K562 (cell line): ENCODE results near the gene ZGLP1. TPM values are rescaled to one million over a fixed set of nuclear protein-coding genes. Genes with fewer than 3 reads are reported as not detected.

ENCODE experiments used
- ARID3A ChIP-seq: IDR thresholded peaks from 2 replicates; pipeline ENCODE4 v1.6.1; 2012; ENCODE audit warnings: low read depth, low read length, improper control_type of control experiment, borderline replicate concordance
- CHD1 ChIP-seq: fragments of 200-600 bp; sonication (generic); IDR thresholded peaks from one replicate; pipeline ENCODE4 v1.6.1; 2012; ENCODE audit warnings: mild to moderate bottlenecking, moderate library complexity, low read length, inconsistent platforms
- HDAC6 ChIP-seq: IDR thresholded peaks from 2 replicates; pipeline ENCODE4 v1.6.1; 2012; ENCODE audit warnings: low read depth, mild to moderate bottlenecking, control low read depth, inconsistent platforms, low read length, moderate library complexity
- IFI16 ChIP-seq: fragments of 250-450 bp; sonication (Bioruptor Pico); IDR thresholded peaks from 2 replicates; pipeline ENCODE4 v2.1.2; 2022; ENCODE audit warnings: mild to moderate bottlenecking, inconsistent platforms
- STAT5A ChIP-seq: IDR thresholded peaks from 2 replicates; pipeline ENCODE4 v1.6.1; 2012; ENCODE audit warnings: low read length, inconsistent platforms, borderline replicate concordance
- TEAD4 ChIP-seq, 2 experiments: sonication (generic) in 1 of 2; formaldehyde crosslinking in 1 of 2; IDR thresholded peaks; 2 replicates each; pipeline versions ENCODE4 v1.6.1 to v1.8.0; 2012 to 2022; ENCODE audit warnings: borderline replicate concordance in 1 of 2, inconsistent platforms in 1 of 2, low read length in 1 of 2, mild to moderate bottlenecking in 1 of 2, missing genetic modification reagents in 1 of 2
- TSC22D4 ChIP-seq: fragments of 450-650 bp; IDR thresholded peaks from 2 replicates; pipeline ENCODE4 v1.6.1; 2016; ENCODE audit warnings: missing genetic modification characterization, missing biosample characterization, control low read depth
- ZBTB49 ChIP-seq: sonication (generic); formaldehyde crosslinking; IDR thresholded peaks from 2 replicates; pipeline ENCODE4 v1.8.0; 2022; ENCODE audit warnings: missing genetic modification reagents, mild to moderate bottlenecking, borderline replicate concordance
- ZNF717 ChIP-seq: fragments of 250-450 bp; sonication (Bioruptor Pico); IDR thresholded peaks from 2 replicates; pipeline ENCODE4 v1.5.0; 2021
- polyA plus RNA-seq, 8 experiments: library from polyadenylated mRNA; depleted of rRNA in 4 of 8; stranded (reverse) in 5 of 8; unstranded in 3 of 8; fragments of >200 nt; fragmentation: Nextera tagmentation in 2 of 8; fragmentation: Illumina TruSeq in 1 of 8; extraction: Ambion mirVana in 2 of 8; extraction: Trizol in 1 of 8; gene quantifications; 2 replicates each; pipeline versions ENCODE4 v1.2.1 to v1.2.3, GENCODE V29; 2011 to 2014; ENCODE audit warnings: inconsistent platforms in 1 of 8, missing spikeins in 1 of 8
- total RNA-seq, 7 experiments: library from RNA; depleted of rRNA in 6 of 7; stranded (reverse); fragments of >200 nt in 6 of 7; fragmentation: Illumina TruSeq in 2 of 7; extraction: Trizol in 2 of 7; gene quantifications; 2 replicates each; pipeline versions ENCODE4 v1.2.1 to v1.2.3, GENCODE V29; 2011 to 2021; ENCODE audit warnings: low replicate concordance in 1 of 7
- TF ChIP-seq, protein P1 (sequence below): conservative IDR thresholded peaks from 2 replicates; pipeline ENCODE4 v1.6.1; 2011; ENCODE audit warnings: low read depth, mild to moderate bottlenecking, low read length; ENCODE audit not compliant: control insufficient read depth
- TF ChIP-seq, protein P2 (sequence below): sonication (generic); formaldehyde crosslinking; IDR thresholded peaks from 2 replicates; pipeline ENCODE4 v1.9.0; 2022; ENCODE audit warnings: mild to moderate bottlenecking, missing genetic modification reagents
- TF ChIP-seq, protein P3 (sequence below): fragments of 450-650 bp; formaldehyde crosslinking; IDR thresholded peaks from 2 replicates; pipeline ENCODE4 v1.4.0; 2020; ENCODE audit warnings: mild to moderate bottlenecking, moderate library complexity
- TF ChIP-seq, protein P4 (sequence below): fragments of 450-650 bp; IDR thresholded peaks from 2 replicates; pipeline ENCODE4 v1.6.1; 2017; ENCODE audit warnings: antibody characterized with exemption, mild to moderate bottlenecking

ZGLP1 gene
- total and polyA plus RNA-seq, 9 of the 15 experiments (the other 6 are each of a cell fraction or from before 2014, with no cell fraction given) = 0.24 to 4.5 (median 2.2) TPM

DNA sequence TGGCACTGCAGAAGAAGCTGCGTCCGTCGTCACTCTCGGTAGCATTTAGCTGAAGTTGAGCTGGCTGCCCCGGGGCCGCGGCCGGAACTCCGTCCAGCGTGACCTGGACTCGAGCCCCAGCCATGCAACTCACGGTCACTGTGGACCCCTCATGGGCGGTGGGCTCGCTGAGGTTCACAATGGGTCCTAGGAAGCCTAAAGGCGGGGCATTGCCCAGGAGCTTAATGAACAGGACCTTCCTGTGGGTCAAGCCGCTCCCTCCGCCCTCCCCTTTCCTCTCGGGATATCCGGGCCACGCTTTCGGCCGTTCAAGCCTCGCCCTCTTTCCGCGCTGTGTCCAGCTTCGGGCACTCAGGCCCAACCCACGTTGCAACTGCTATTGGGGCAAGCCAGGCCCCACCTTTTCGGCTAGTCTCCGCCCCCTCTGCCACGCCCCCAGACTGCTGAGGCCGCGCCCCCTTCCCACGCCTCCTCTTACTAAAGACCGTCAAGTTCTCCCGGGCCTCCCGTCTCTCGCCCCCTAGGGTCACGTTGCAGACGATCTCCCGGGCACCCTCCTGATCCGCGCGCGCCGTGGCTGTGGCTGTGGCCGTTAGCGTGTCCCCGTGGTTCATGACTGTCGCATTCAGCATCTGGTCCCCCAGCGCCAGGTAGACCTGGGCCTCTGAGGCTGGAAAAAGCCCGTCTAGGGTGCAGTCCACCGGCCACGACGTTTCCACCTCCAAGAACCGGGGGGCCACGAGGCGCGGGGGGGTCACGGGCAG, 25.2 kb upstream of the ZGLP1 start (continued):
- TF ChIP-seq CHD1 (peak; percentile 27), IFI16 (CRISPR knock-in tag) (no peak), HDAC6 (no peak), ARID3A (no peak), STAT5A (no peak), ZBTB49 (CRISPR knock-in tag) (no peak), TEAD4 (IDR thresholded peaks at IDR 0.05; ENCODE audit: low read length) (no peak), TEAD4 (CRISPR knock-in tag; IDR thresholded peaks at IDR 0.05; ENCODE audit: borderline replicate concordance) (no peak), ZNF717 (CRISPR knock-in tag) (no peak), TSC22D4 (tag) (no peak)
- TF ChIP-seq, protein P1, sequence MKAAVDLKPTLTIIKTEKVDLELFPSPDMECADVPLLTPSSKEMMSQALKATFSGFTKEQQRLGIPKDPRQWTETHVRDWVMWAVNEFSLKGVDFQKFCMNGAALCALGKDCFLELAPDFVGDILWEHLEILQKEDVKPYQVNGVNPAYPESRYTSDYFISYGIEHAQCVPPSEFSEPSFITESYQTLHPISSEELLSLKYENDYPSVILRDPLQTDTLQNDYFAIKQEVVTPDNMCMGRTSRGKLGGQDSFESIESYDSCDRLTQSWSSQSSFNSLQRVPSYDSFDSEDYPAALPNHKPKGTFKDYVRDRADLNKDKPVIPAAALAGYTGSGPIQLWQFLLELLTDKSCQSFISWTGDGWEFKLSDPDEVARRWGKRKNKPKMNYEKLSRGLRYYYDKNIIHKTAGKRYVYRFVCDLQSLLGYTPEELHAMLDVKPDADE = 0 out of 2 replicates have a peak, but pooled peaks have one; percentile 35
- TF ChIP-seq, protein P2, sequence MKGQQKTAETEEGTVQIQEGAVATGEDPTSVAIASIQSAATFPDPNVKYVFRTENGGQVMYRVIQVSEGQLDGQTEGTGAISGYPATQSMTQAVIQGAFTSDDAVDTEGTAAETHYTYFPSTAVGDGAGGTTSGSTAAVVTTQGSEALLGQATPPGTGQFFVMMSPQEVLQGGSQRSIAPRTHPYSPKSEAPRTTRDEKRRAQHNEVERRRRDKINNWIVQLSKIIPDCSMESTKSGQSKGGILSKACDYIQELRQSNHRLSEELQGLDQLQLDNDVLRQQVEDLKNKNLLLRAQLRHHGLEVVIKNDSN (CRISPR knock-in tag) = peak; percentile 49
- TF ChIP-seq, protein P3, sequence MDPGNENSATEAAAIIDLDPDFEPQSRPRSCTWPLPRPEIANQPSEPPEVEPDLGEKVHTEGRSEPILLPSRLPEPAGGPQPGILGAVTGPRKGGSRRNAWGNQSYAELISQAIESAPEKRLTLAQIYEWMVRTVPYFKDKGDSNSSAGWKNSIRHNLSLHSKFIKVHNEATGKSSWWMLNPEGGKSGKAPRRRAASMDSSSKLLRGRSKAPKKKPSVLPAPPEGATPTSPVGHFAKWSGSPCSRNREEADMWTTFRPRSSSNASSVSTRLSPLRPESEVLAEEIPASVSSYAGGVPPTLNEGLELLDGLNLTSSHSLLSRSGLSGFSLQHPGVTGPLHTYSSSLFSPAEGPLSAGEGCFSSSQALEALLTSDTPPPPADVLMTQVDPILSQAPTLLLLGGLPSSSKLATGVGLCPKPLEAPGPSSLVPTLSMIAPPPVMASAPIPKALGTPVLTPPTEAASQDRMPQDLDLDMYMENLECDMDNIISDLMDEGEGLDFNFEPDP (CRISPR knock-in tag) = no peak
- TF ChIP-seq, protein P4, sequence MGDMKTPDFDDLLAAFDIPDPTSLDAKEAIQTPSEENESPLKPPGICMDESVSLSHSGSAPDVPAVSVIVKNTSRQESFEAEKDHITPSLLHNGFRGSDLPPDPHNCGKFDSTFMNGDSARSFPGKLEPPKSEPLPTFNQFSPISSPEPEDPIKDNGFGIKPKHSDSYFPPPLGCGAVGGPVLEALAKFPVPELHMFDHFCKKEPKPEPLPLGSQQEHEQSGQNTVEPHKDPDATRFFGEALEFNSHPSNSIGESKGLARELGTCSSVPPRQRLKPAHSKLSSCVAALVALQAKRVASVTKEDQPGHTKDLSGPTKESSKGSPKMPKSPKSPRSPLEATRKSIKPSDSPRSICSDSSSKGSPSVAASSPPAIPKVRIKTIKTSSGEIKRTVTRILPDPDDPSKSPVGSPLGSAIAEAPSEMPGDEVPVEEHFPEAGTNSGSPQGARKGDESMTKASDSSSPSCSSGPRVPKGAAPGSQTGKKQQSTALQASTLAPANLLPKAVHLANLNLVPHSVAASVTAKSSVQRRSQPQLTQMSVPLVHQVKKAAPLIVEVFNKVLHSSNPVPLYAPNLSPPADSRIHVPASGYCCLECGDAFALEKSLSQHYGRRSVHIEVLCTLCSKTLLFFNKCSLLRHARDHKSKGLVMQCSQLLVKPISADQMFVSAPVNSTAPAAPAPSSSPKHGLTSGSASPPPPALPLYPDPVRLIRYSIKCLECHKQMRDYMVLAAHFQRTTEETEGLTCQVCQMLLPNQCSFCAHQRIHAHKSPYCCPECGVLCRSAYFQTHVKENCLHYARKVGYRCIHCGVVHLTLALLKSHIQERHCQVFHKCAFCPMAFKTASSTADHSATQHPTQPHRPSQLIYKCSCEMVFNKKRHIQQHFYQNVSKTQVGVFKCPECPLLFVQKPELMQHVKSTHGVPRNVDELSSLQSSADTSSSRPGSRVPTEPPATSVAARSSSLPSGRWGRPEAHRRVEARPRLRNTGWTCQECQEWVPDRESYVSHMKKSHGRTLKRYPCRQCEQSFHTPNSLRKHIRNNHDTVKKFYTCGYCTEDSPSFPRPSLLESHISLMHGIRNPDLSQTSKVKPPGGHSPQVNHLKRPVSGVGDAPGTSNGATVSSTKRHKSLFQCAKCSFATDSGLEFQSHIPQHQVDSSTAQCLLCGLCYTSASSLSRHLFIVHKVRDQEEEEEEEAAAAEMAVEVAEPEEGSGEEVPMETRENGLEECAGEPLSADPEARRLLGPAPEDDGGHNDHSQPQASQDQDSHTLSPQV = no peak
